ENCODE results near the gene SPECC1.
A peak's percentile ranks its signal among the peaks of the same experiment; 100 is the strongest.
"Not testable (repeated sequence)": the region's sequence is repeated elsewhere in the genome, so short reads cannot be mapped to it uniquely, and the experiment has no call there.

SPECC1 gene

DNA sequence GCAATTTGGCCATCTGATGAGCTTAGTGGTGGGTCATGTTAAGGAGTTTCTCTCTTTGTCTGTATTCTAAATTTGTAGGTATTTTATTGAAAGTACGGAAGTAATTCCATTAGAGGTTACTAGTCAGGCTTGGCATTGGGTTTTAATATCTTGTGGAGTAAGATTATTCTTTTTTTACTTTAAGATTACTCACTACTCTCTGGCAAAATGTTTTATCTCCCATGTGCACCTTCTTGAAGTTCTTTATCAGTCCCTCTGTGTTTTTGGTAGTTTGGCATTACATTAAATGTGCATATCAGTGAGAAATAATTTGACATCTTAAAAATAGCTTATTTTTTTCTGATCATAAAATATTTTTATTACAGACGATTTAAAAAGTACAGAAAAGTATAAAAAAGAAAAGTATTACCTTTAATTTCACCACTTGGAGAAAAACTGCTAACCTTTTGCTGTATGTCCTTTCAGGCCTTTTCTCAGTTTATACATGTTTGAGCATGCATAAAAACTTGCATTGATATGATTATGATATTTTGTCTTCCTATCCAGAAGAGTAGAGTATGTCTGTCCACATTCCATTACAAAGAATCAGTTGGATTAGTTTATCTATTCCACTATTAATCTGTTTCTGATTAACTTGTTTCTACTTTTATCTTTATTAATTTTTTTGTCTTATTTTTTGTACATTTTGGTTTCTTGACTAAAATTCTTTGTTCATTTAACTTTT is 198.3 kb downstream of the SPECC1 start:
- no peak for DNase-seq (ENCODE audit: low spot score)

DNA sequence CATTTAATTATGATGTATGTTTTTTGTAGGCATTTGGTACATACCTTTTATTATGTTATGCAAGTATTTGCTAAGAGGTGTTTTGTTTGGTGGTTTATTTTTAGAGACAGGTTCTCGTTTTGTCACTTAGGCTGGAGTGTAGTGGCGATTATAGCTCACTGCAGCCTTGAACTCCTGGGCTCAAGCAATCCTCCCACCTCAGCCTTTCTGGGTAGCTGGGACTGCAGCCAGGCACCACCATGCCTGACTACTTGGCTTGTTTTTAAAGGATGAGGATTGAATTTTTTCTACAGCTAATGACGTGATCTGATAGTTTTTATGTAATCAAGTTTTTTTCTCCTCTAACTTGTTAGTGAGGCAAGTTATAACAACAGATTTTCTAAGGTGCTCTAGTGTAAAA is 199.6 kb downstream of the SPECC1 start:
- DNase-seq (ENCODE audit: low spot score), result no peak

DNA sequence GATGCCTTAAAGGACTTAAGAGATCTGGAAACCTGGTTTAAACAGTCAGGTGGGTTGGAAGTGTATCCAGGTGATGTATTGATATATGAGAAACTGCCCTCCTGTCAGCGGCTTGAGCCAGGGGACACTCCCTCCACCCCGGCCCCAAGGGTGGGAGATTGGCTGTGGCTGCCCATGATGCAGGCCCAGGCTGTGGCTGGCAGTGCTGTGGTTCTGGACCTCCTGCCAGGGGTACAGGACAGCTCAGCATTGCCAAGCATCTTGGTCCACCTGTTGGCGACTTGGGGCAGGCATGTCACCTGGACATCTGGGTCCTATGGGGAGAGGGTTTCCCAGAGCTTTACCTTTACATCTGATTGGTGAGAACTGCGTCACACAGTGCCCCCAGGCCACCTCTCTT is 201.0 kb downstream of the SPECC1 start:
- no peak for DNase-seq (ENCODE audit: low spot score)

DNA sequence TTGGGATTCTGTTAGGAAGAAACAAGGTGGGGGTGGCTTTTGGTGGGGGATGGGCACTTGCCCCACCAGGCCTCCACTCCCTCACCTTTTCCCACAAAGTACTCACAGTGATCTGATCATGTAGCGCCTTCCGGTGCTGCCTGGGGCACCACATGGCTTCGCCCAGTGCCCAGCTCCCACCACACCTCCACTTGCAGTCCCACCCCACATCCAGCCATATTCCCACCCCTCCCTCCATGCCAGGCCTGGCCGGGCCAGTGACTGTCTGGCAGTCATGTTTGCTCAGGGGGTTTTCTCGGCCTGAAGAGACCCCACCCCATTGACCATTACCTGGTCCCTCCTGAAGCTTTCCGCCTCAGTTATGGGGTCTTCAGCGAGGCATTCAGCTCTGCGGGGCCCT is 201.5 kb downstream of the SPECC1 start:
- DNase-seq (ENCODE audit: low spot score), result no peak

DNA sequence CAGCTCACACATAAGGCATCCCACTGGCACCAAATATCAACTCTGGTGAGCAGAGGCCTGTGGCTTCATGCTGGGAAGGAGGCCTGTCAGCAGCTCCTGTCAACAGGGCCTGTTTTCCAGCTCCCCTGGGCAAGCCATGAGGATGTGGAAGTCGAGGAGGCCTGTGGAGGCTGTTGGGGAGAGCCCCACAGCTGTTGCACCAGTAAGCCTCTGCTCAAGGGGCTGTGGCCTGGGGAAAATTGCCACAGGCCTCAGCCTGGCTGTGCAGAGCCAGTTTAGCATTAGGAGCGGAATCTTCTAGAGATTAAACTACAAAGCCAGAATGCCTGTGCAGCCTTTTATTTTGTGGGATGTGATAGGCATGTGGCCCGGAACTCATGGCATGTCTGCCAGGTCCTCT is 202.1 kb downstream of the SPECC1 start:
- DNase-seq (ENCODE audit: low spot score), result no peak

DNA sequence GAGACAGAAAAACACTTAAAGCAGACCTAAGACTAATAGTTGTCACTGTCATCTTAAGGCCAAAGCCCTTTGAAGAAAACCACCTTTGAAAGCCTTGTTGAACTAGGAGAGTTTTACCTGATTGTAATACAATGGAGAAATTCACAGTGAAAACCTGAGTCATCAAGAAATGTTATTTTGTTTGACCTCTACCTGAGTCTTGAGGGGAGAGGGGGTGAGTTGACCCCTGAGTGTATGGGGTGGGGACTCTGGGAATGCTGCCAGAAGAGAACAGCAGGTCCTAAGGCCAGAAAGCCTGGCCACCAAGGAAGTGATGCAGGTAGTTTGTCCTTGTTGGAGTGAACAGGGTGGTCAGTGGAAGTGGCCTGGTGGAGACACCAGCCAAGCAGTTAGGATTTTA is 204.3 kb downstream of the SPECC1 start:
- no peak for DNase-seq (ENCODE audit: low spot score)

DNA sequence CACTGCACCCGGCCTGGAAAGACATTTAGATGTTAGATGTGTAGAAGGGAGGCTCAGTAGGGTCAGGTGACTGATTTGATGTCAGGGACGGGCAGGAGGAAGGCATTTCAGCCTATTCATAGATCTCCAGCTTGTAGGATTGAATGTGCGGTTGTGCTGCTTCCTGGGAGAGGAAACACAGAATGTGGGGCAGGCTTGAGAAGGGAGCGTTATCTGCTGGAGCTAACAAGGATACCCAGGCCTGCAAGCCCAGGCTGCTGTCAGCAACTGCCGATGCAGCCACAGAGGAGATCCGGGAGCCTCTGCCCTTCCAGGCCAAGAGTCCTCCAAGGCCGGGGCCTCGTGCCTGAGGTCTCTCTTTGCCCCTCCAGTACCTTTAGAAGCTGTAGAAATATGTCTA is 205.6 kb downstream of the SPECC1 start:
- DNase-seq (ENCODE audit: low spot score), result peak; percentile 35

DNA sequence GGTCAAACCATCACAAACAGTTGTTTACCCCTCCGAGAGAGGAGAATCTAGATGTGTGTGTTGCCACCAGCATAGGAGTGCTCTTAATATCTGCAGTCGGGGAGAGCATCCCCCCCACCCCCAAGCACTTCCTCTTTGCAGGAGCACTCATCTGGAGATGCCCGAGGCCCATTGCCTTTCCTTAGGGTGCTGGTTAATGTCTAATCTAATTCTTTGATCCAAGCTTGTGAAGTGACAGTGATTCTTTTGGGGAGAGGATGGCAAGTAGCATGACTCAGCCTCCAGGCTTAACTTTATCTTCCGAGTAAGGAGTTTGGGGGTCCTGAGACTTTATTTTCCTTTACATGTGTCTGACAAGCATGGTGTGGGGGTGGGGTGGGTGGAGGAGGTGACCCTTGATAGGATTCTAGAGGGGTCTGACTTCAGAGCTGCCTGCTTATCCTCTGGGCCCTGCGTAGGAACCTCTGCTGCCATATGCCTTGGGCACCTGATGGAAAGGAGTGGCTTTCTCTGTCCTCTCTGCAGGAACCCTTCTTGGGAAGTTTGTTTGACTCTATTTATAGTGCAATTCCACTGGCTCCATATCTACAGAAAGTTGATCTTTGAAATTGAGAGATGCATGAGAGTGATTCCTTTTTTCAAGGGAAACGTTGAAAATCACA is 207.1 kb downstream of the SPECC1 start:
- DNase-seq (ENCODE audit: low spot score), result no peak

DNA sequence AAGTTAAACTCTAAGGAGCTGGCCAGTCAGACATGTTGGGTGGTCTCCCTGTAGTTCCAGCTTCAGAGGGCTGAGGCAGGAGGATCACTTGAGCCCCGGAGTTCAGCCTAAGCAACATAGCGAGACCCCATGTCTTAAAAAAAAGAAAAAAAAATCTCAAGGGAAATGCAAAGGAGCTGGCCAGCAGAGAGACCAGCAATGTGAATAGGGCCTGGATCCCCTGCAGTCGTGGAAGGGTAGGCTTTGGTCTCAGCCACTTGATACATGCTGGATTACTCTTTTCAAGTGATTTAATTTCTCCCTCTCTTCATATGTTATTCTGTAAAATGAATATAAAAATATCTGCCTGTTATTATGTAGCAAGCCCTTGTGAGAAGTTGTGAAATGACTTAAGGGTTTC is 207.7 kb downstream of the SPECC1 start:
- DNase-seq (ENCODE audit: low spot score), result no peak

DNA sequence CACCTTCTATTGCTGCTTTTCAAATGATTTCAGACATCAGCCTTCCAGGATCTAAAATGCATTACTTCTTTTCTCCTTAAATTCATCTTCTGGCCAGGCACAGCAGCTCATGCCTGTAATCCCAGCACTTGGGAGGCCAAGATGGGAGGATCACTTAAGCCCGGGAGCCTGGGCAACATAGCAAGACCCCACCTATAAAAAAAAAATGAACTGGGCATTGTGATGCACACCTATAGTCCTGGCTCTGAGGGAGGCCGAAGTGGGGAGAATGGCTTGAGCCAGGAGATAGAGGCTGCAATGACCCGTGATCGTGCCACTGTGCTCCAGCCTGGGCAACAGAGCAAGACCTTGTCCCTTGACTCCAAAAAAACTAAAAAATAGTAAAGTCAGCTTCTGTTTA is 208.5 kb downstream of the SPECC1 start:
- DNase-seq (ENCODE audit: low spot score), result no peak

DNA sequence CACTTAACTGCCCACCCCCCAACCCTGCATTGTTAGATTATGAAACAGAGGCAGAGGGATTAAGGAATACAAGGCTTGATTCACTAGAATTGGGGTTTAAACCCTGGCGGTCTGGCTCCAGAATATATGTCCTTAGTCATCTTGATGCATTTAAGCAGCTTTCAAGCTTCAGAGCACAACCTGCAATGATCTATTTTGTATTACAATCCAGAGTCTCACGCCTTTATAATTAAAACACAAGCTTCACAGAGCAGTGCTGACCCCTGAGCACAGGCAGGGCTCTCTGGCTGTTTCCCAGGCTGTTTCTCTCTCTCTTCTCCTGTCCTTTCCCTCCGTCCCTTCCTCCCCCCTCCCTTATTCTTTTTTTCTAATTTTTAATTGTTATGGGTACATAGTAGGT is 209.1 kb downstream of the SPECC1 start:
- DNase-seq (ENCODE audit: low spot score), result no peak

DNA sequence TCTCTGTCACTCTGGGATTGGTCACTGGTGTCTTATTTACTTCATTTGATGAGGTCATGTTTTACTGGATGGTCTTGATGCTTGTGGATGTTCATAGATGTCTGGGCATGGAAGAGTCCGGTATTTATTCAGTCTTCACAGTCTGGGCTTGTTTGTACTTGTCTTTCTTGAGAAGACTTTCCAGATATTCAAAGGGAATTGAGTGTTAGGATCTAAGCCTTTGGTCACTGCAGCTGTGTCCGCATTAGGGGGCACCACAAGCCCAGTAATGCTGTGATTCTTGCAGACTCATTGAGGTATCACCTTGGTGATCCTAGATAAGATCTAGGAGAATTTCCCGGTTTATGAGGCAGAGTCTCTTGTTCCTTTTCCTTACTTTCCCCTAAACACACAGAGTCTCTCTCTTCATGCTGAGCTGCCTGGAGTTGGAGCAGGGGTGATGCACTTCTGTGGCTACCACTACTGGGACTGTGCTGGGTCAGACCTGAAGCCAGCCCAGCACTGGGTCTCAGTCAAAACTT is 214.7 kb downstream of the SPECC1 start:
- no peak for DNase-seq (ENCODE audit: low spot score)

DNA sequence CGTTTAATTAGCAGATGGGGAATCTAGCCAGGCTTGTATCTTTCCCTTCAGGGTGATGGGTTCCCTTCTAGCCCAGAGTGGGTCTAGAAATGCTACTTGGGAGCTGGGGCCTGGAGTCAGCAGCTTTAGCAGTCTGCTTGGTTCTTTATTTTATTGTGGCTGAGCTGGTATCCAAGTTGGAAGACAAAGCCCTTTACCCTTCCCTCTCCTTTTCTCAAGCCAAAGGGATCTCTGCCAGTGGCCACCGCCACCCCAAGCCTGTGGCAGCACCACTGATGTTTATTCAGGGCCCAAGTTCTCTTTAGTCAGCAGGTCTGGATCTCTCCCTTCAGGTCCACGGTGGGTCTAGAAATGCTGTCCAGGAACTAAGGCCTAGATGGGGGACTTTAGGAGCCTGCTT is 215.2 kb downstream of the SPECC1 start:
- DNase-seq (ENCODE audit: low spot score), result no peak

DNA sequence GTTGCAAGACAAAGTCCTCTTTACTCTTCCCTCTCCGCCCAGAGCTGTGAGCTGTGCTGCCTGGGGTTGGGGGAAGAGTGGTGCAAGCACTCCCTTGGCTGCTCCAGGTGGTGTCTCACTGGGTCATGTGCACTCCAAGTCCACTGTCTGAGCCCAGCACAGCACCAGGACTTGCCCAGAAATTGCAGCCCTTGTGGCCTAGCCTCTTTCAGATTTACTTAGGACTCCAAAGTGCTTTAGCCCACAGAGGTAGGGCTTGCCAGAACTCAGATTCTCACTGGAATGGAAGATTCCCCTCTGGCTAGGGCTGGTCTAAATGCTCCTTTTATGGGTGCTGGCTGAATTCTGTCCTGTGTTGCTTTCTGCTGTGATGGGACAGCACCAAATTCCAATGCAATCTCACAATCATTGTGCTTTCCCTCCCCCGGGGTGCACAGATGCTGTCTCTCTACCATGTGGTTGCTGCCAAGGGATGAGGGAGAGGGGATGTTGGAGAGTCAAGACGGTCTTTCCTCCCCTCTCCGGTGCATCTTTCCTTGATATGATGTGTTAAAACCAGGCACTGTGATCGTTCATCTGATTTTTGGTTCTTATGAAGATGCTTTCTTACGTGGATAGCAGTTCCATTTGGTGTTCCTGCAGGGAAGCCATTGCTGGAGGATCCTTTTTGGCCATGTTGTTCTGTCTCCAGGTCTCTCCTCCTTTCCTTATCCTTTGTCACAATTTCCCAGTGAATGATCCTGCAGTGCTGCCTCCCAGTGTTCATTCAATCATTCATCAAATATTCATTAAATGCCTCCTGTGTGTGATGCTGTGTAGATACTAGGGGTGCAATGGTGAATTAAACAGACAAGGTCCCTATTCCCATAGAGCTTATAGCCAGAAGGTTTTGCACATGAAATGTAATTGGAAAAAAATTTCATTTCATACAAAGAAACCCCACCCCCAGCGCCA is 216.3 kb downstream of the SPECC1 start:
- peak; percentile 72 for DNase-seq (ENCODE audit: low spot score)

DNA sequence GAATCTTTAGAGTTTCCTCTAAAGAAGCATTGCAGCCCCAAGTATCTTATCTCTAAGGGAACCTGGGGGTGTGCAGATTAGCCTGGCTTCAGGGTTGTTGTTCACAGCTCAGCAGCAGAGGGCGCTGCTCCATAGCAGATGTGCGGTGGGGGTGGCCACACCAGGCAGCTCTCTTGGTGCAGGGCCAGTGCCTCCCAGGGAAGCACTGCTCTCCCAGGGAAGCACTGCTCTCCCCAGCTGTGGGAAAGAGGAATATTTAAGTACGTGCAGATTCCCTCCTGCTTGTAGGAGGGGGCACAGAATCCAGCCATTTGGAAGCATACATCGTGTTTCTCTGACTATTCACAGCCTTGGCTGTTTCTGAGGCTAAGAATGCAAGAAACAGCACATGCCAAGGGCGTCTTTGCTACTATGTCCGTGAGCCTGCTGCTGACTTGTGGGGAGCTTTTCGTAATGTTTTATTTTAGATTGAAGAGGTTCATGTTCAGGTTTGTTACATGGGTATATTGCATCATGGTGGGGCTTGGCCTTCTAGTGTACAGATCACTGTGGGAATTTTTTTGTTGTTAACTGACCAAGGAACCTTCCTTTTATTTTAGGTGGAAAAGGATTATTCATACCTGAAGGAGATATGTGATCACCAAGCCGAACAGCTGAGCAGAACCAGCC is 217.8 kb downstream of the SPECC1 start:
- DNase-seq (ENCODE audit: low spot score), result peak; percentile 95

DNA sequence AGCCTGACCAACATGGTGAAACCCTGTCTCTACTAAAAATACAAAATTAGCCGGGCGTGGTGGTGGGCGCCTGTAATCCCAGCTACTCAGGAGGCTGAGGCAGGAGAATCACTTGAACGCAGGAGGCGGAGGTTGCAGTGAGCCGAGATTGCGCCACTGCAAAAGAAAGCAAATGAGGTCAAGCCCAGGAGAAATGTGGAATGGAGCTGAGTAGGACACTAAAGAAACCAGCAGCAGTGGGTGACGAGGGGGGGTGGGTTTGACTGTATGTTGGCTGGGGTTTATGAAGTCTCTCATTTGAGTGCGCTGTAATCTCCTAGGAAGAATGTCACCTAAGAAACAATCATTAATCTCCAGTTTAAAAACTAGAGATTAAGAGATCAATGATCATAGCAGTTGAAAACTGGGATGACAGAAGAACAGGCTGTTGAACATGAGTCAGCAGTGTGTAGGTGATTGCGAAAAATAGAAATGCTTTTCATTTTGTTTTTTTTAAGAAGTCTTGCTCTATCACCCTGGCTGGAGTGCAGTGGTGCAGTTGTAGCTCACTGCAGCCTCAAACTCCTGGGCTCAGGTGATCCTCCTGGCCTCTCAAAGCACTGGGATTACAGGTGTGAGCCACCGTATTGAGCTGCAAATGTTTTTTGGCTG is 218.7 kb downstream of the SPECC1 start:
- not testable (repeated sequence) for DNase-seq (ENCODE audit: low spot score)

DNA sequence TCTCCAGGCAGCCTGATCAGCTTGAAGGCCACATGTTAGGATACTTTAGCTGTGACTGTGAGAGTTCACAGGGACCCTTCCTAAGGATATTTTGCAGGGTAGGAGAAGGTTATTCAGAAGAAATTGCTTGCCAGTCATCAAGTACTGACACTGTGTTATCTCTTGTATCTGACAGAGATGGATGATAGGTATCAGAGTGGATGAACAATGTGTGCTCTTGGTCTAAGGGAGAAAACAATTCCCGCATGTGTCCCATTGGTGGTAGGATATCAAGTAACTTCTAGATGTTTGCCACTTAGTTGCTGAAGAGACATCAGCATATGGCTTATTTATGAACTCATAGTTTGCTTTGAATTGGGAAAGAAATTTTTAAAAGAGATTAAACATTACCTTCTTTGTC is 219.3 kb downstream of the SPECC1 start:
- no peak for DNase-seq (ENCODE audit: low spot score)

DNA sequence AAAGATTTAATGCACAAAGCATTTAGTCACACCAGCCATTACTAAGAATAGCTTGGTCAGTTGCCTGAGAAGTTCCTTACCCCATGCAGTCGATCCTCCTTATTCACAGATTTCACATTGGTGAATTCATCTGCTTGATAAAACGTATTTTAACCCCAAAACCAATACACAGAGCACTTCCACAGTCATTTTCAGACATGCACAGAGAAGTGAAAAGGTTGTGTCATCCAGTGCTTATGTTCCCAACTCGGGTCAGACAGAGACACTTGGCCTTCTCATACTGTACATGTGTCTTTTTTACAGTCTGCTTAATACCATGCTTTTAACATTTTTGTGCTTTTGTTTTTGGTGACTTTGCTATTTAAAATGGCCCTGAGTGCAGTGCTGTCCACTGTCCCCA is 219.7 kb downstream of the SPECC1 start:
- DNase-seq (ENCODE audit: low spot score), result no peak

DNA sequence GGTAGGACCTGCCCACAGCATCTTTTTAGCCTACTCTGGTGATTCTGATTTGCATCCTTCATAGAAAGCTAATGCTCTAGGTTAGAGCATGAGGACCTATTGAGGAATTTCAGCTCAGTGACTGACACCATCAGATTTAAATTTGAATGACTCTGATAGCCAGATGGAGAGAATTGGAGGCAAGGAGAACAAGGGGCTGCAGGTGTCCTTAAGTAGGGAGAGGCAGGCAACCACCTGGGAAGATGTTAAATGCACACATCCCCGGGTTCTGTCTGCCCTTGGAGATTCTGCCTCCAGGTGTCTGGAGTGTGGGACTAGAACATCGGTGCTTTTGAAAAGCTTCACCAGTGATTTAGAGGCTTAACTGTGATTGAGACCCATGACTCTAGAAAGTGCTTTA is 221.8 kb downstream of the SPECC1 start:
- DNase-seq (ENCODE audit: low spot score), result no peak

DNA sequence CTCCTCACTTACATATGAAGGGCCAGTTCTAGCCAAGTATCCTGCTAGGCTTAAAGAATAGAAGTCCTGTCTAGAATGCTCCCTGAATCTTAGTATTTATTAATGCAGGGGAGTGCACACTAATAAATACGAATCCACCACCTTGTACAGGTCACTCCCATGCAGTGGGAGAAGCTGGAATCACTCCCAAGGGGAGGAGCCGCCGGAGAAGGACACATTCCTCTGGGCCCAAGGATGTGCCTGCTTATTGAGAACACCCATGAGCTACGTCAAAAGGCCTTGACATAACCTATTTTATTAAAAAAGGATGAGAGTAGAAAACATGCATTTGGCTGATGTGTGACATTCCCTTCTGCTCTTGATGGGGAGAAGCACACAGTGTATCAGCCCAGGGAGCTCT is 223.5 kb downstream of the SPECC1 start:
- DNase-seq (ENCODE audit: low spot score), result no peak

DNA sequence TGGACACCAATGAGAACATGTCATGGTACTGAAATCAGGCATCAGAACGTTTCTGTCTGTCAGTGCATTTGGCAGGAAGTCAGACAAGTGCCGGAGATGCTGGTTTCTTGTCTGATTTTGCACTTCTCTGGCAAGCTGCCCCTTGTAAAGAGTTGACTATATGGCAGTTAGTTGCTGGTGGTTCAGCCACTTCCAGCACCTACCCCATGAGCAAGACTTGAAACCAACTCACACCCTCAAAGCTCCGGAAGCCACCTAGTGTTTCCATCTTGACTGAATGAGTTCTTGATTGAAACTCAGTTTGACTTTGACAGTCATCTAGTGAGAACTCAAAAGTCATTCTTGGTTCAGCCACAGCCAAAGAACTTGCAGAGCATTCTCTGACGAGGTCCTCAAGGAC is 225.1 kb downstream of the SPECC1 start:
- no peak for DNase-seq (ENCODE audit: low spot score)

DNA sequence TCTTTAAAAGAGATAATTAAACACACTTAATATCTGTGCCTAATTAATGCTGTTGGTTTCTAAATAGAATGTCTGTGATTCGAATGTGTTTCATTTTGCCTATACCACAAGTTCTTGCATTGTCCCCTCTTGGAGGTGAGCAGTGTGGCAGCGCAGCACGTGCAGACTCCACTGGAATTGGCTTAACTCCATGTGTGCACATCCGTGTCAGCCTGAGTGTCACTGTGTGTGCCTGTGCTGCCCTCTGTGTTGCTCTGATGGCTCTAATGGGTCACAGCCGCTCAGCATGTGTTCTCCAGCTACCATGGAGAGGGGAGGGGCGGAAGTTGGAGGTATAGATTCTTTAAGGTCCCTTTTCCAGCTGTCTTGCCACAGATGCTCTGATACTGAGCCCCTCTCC is 226.6 kb downstream of the SPECC1 start:
- DNase-seq (ENCODE audit: low spot score), result peak; percentile 69

All from Ammon's horn (tissue), 1 donor.